ENCODE results near the gene KLHL42. TPM values are rescaled to one million over a fixed set of nuclear protein-coding genes. Genes with fewer than 3 reads are reported as not detected.

KLHL42 gene
- total and polyA plus RNA-seq, 9 of the 15 experiments (the other 6 are each of a cell fraction or from before 2014, with no cell fraction given): 1.5 to 11.8 (median 9.6) TPM

DNA sequence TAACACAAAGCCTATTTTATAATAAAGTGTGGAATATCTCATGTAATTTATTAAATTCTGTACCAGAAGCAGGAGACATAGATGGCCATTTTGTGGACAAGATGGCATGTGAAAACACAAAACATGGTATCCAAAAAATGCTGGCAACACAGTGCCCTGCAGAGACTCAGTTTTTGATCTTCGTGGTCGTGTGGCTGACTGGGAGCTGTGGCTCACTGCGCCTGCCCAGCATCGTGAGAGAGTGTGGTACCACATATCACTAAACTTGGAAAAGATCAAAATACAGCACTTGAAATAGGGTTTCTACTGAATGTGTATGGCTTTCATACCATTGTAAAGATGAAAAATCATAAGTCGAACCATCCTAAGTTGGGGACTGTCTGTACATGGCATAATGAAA lies 43.0 kb downstream of the KLHL42 start (continued):
- TF ChIP-seq NCOA2 (IDR thresholded peaks at IDR 0.05; ENCODE audit: partially characterized antibody in 2 of 2) (no peak), RFX7 (CRISPR knock-in tag; IDR thresholded peaks at IDR 0.05) (no peak)
- TF ChIP-seq, protein P1, sequence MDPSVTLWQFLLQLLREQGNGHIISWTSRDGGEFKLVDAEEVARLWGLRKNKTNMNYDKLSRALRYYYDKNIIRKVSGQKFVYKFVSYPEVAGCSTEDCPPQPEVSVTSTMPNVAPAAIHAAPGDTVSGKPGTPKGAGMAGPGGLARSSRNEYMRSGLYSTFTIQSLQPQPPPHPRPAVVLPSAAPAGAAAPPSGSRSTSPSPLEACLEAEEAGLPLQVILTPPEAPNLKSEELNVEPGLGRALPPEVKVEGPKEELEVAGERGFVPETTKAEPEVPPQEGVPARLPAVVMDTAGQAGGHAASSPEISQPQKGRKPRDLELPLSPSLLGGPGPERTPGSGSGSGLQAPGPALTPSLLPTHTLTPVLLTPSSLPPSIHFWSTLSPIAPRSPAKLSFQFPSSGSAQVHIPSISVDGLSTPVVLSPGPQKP (CRISPR knock-in tag; IDR thresholded peaks at IDR 0.05): no peak

DNA sequence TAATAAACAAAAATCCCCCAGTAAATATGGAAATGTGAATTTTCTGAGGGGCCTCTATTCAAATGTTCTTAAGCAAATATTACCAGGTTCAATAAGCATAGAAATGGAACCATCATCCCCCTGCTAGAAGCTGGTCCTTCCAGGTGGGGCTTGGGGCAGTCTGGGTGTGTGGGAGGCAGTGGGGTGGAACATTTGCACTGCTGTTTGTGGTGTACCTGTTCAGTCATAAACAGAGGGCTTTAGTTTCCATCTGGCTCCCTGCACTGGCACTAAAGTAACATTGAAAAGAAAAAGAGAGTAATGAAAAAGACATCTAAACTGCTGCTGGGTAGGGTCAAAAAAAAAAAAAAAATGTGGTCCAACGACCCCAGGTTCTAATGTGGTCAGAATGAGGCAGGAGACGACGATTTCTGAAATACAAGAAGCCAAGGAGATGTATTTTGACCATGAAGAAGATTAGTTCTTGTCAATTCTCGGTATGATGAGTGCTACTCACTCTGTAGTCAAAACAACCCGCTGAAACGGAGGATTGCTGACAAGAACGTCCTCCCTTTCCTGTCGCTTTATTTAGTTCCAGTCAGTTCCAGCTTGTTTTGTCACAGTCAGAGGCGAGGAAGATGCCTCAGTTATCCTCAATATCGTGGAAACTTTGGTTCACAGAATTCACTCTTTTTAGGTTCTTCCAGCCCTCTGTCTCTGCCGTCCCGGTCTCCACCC lies 44.3 kb downstream of the KLHL42 start:
- Histone ChIP-seq H2AFZ (ENCODE audit: low read depth, low read length) (peak overlapping the region; percentile 86), H3K36me3 (ENCODE audit: control insufficient read depth, insufficient read depth, low read length) (no peaks in the 10 kb centered on the region), H3K4me1 (replicated peaks in 1 of 2; ENCODE audit: control insufficient read depth in 2 of 2, insufficient read depth in 2 of 2, low read length in 2 of 2) (peaks cover 0 to 21% of the 10 kb centered on the region in 2 experiments; a peak in 3 of 5 replicates), H3K4me3 (no peak overlapping the region), H3K9ac (ENCODE audit: insufficient read depth in 1 of 2, low read depth in 2 of 2, low read length in 2 of 2) (peak overlapping the region in 1 of 2 experiments; percentile 24; a peak in 1 of 4 replicates), H3K4me2 (ENCODE audit: insufficient read depth, low read length) (peak overlapping the region; percentile 48), H3K9me3 (replicated peaks; ENCODE audit: control insufficient read depth, insufficient read depth, low read depth, low read length) (no peaks in the 10 kb centered on the region), H3K27ac (ENCODE audit: extremely low read depth, low read depth, low read length) (no peak overlapping the region), H3K79me2 (ENCODE audit: control insufficient read depth, insufficient read depth, low read length) (no peaks in the 10 kb centered on the region), H4K20me1 (replicated peaks; ENCODE audit: control insufficient read depth, insufficient read depth, low read length) (no peaks in the 10 kb centered on the region), H3K9me1 (ENCODE audit: control insufficient read depth, insufficient read depth, low read length) (no peaks in the 10 kb centered on the region), H3K27me3 (ENCODE audit: control insufficient read depth in 2 of 2, insufficient read depth in 2 of 2, low read length in 2 of 2) (no peaks in the 10 kb centered on the region)
- DNase-seq (ENCODE audit: extremely low read depth in 1 of 4, low spot score in 3 of 4) (peak in 1 of 4 experiments; percentile 28), FAIRE-seq (no peak), ATAC-seq (peak; percentile 35)
- TF ChIP-seq ZNF696 (CRISPR knock-in tag; conservative IDR thresholded peaks at IDR 0.05): no peak
- TF ChIP-seq SMAD4 (CRISPR knock-in tag; conservative IDR thresholded peaks at IDR 0.05): peak; percentile 84
- no peak for TF ChIP-seq NR2C1 (IDR thresholded peaks at IDR 0.05)
- TF ChIP-seq NR2C1 (tag; IDR thresholded peaks at IDR 0.05): no peak
- no peak for TF ChIP-seq ZNF253 (CRISPR knock-in tag; conservative IDR thresholded peaks at IDR 0.05)
- no peak for TF ChIP-seq CXXC5 (CRISPR knock-in tag; IDR thresholded peaks at IDR 0.05)
- TF ChIP-seq NFYB (IDR thresholded peaks at IDR 0.05; ENCODE audit: extremely low read depth, insufficient read length): no peak
- no peak for TF ChIP-seq ZNF184 (CRISPR knock-in tag; IDR thresholded peaks at IDR 0.05)
- TF ChIP-seq, protein P2, sequence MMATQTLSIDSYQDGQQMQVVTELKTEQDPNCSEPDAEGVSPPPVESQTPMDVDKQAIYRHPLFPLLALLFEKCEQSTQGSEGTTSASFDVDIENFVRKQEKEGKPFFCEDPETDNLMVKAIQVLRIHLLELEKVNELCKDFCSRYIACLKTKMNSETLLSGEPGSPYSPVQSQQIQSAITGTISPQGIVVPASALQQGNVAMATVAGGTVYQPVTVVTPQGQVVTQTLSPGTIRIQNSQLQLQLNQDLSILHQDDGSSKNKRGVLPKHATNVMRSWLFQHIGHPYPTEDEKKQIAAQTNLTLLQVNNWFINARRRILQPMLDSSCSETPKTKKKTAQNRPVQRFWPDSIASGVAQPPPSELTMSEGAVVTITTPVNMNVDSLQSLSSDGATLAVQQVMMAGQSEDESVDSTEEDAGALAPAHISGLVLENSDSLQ (IDR thresholded peaks at IDR 0.05): peak; percentile 20; the same call in 1 of the 2 replicates
- TF ChIP-seq HNRNPLL (IDR thresholded peaks at IDR 0.05; ENCODE audit: low read depth, low read length, poor library complexity, severe bottlenecking): no peak
- ChIA-PET CTCF (ENCODE audit: low intra/inter-chr PET ratio) (interaction anchor here (1.1 kb wide), 1 partner anchor 82 kb away, joined by 4 read pairs; no protein-coding TSS in a partner anchor), POLR2A (no interaction called here)
- in situ Hi-C loops (cut with MboI) (no loop called here), intact Hi-C loops (cut with micrococcal nuclease) (loop anchor here (5.0 kb wide), 1 partner anchor 42 kb away; the partner anchor contains the start of genes KLHL42 and MANSC4)
- no TSS peak for BruUV-seq (replicated peaks)
- WGBS (ENCODE audit: insufficient coverage, low coverage, missing lambda C conversion rate): 10% methylated on average over 12 of the region's 12 CpGs

Measured in K562 (cell line).